GM12878 (cell line): ENCODE measurements around the gene UMAD1. TPM values are rescaled to one million over a fixed set of nuclear protein-coding genes. Genes with fewer than 3 reads are reported as not detected.

Experiments
- ATAC-seq: fragments of 200-7000 bp; cut with Tn5 transposase; 3 replicates; pipeline ENCODE4 v1.9.1; 2020; ENCODE audit warnings: mild to moderate bottlenecking, moderate library complexity
- BruUV-seq: library from RNA; stranded (reverse); fragments of 400-500 nt; replicated peaks from 2 replicates; lab custom pipeline; 2021; lab: Mats Ljungman, UMichigan
- CTCF ChIA-PET: fragments of 300-600 bp; sonication (Branson Sonifier 250); formaldehyde crosslinking; extraction: SDS; loops from one replicate; lab custom pipeline; 2021; ENCODE audit warnings: inconsistent platforms; lab: Yijun Ruan, JAX
- POLR2A ChIA-PET: fragments of 350-600 bp; formaldehyde crosslinking; extraction: SDS; loops from one replicate; lab custom pipeline; 2021; ENCODE audit warnings: inconsistent platforms; lab: Charles Lee
- RAD21 ChIA-PET: fragments of 300-600 bp; sonication (Branson Sonifier 250); formaldehyde crosslinking; loops from one replicate; lab custom pipeline; 2023; ENCODE audit warnings: antibody characterized with exemption; ENCODE audit not compliant: unreplicated experiment; lab: Charles Lee
- SMC1A ChIA-PET: fragments of 300-600 bp; sonication (Branson Sonifier 250); formaldehyde crosslinking; loops from one replicate; lab custom pipeline; 2023; ENCODE audit not compliant: unreplicated experiment, uncharacterized antibody; lab: Charles Lee
- DNase-seq: peaks from one replicate; pipeline ENCODE4 v3.0.0-alpha.2; 2011; ENCODE audit warnings: low read depth, low spot score
- FAIRE-seq: peaks from 3 replicates; lab custom pipeline; 2011; peaks lifted over from hg19 to GRCh38; lab: Jason Lieb, UNC
- H2AFZ ChIP-seq: 2 replicates; pipeline ENCODE4 v1.6.0; 2011; ENCODE audit warnings: low read depth, low read length, control low read depth; ENCODE audit not compliant: control insufficient read depth
- H3K27ac ChIP-seq: 2 replicates; pipeline ENCODE4 v1.5.1; 2011; ENCODE audit warnings: control low read depth; ENCODE audit not compliant: control insufficient read depth, insufficient read depth
- H3K27me3 ChIP-seq, 2 experiments: replicated peaks in 1 of 2; 2 replicates each; pipeline versions ENCODE4 v1.6.0 to v1.6.1; 2011; ENCODE audit warnings: low read length in 1 of 2; ENCODE audit not compliant: control insufficient read depth in 2 of 2, insufficient read depth in 2 of 2
- H3K36me3 ChIP-seq, 2 experiments: 2 replicates each; pipeline ENCODE4 v1.5.1; 2011; ENCODE audit warnings: low read length in 1 of 2; ENCODE audit not compliant: control insufficient read depth in 2 of 2, insufficient read depth in 2 of 2
- H3K4me1 ChIP-seq: 2 replicates; pipeline ENCODE4 v1.6.1; 2011; ENCODE audit warnings: mild to moderate bottlenecking, low read length, moderate library complexity, mixed read lengths; ENCODE audit not compliant: control insufficient read depth, insufficient read depth
- H3K4me2 ChIP-seq: 2 replicates; pipeline ENCODE4 v1.6.0; 2011; ENCODE audit warnings: control low read depth; ENCODE audit not compliant: control insufficient read depth, insufficient read depth
- H3K4me3 ChIP-seq: fragments of 200-600 bp; sonication (generic); 2 replicates; pipeline ENCODE4 v1.5.1; 2016
- H3K79me2 ChIP-seq: 2 replicates; pipeline ENCODE4 v1.6.0; 2011; ENCODE audit warnings: low read length; ENCODE audit not compliant: control insufficient read depth, insufficient read depth
- H3K9ac ChIP-seq: 2 replicates; pipeline ENCODE4 v1.8.0; 2011; ENCODE audit warnings: low read length, control low read depth, mixed read lengths; ENCODE audit not compliant: control insufficient read depth, insufficient read depth
- H3K9me3 ChIP-seq: replicated peaks from 3 replicates; pipeline ENCODE4 v1.5.1; 2011; ENCODE audit warnings: mild to moderate bottlenecking, low read length; ENCODE audit not compliant: control insufficient read depth, insufficient read depth
- H4K20me1 ChIP-seq: 2 replicates; pipeline ENCODE4 v1.6.0; 2011; ENCODE audit not compliant: control insufficient read depth, insufficient read depth
- ATF2 ChIP-seq: IDR thresholded peaks from 2 replicates; pipeline ENCODE4 v1.6.1; 2012; ENCODE audit warnings: low read length, inconsistent platforms
- EED ChIP-seq: sonication (generic); IDR thresholded peaks from 2 replicates; pipeline ENCODE4 v1.6.1; 2016; ENCODE audit warnings: antibody characterized with exemption, low read depth
- IKZF1 ChIP-seq: fragments of 450-650 bp; conservative IDR thresholded peaks from 2 replicates; pipeline ENCODE4 v1.6.1; 2017; ENCODE audit warnings: antibody characterized with exemption, mild to moderate bottlenecking
- IKZF2 ChIP-seq, 2 experiments: fragments of 450-650 bp; IDR thresholded peaks; 2 replicates each; pipeline ENCODE4 v1.6.1; 2017; ENCODE audit warnings: mild to moderate bottlenecking in 2 of 2, moderate library complexity in 2 of 2
- KAT2A ChIP-seq: conservative IDR thresholded peaks from 2 replicates; pipeline ENCODE4 v1.6.1; 2011; ENCODE audit warnings: low read depth, low read length; ENCODE audit not compliant: control insufficient read depth
- MYC ChIP-seq: IDR thresholded peaks from 2 replicates; pipeline ENCODE4 v1.6.1; 2011; ENCODE audit warnings: mild to moderate bottlenecking, low read length, moderate library complexity, inconsistent platforms; ENCODE audit not compliant: insufficient read depth, insufficient replicate concordance, insufficient read length, severe bottlenecking
- NFIC ChIP-seq: IDR thresholded peaks from 2 replicates; pipeline ENCODE4 v1.6.1; 2012; ENCODE audit warnings: low read depth, mild to moderate bottlenecking, inconsistent platforms, low read length, moderate library complexity
- NFYB ChIP-seq: IDR thresholded peaks from 2 replicates; pipeline ENCODE4 v1.6.1; 2011; ENCODE audit warnings: low read depth, mild to moderate bottlenecking, low read length, improper control_type of control experiment, moderate library complexity; ENCODE audit not compliant: insufficient read depth
- SP1 ChIP-seq: IDR thresholded peaks from one replicate; pipeline ENCODE4 v1.6.1; 2011; ENCODE audit warnings: low read depth, low read length
- ZNF384 ChIP-seq: IDR thresholded peaks from 2 replicates; pipeline ENCODE4 v1.6.1; 2012; ENCODE audit warnings: low read depth, mild to moderate bottlenecking, low read length, improper control_type of control experiment, borderline replicate concordance
- WGBS: methylation state at CpG from one replicate; pipeline ENCODE4 v1.1.6; 2016; ENCODE audit warnings: low lambda C conversion rate; ENCODE audit not compliant: insufficient replicate concordance, insufficient coverage; ENCODE audit errors: missing lambda C conversion rate; 5-methylcytosine and 5-hydroxymethylcytosine counted together
- in situ Hi-C: fragments of 300-500 bp; cut with MboI; formaldehyde crosslinking; loops from 9 replicates; pipeline ENCODE4 v1.14.3; 2018; ENCODE audit warnings: mixed read lengths
- intact Hi-C: fragments of 100-400 bp; cut with micrococcal nuclease; formaldehyde crosslinking; loops from one replicate; pipeline ENCODE4 v1.14.2; 2022; ENCODE audit not compliant: unreplicated experiment
- polyA plus RNA-seq, 11 experiments: library from polyadenylated mRNA; depleted of rRNA in 4 of 11; unstranded in 6 of 11; stranded (reverse) in 5 of 11; fragments of >200 nt; fragmentation: Nextera tagmentation in 4 of 11; fragmentation: Illumina TruSeq in 1 of 11; extraction: Ambion mirVana in 4 of 11; extraction: Trizol in 1 of 11; gene quantifications; 1 replicate in 1 of 11; 2 replicates in 10 of 11; pipeline versions ENCODE4 v1.2.1 to v1.2.3, GENCODE V29; 2011 to 2016; ENCODE audit warnings: inconsistent platforms in 2 of 11, missing spikeins in 2 of 11, low read depth in 1 of 11
- total RNA-seq, 4 experiments: library from RNA; depleted of rRNA in 3 of 4; stranded (reverse); fragments of >200 nt in 3 of 4; fragmentation: Illumina TruSeq in 1 of 4; extraction: Trizol in 1 of 4; gene quantifications; 2 replicates each; pipeline versions ENCODE4 v1.2.1 to v1.2.3, GENCODE V29; 2013 to 2021
- TF ChIP-seq, protein P1 (sequence below): fragments of 450-650 bp; IDR thresholded peaks from 2 replicates; pipeline ENCODE4 v1.6.1; 2016; ENCODE audit warnings: mild to moderate bottlenecking
- TF ChIP-seq, protein P2 (sequence below): IDR thresholded peaks from 2 replicates; pipeline ENCODE4 v1.6.1; 2012; ENCODE audit warnings: improper control_type of control experiment, low read depth, low read length; ENCODE audit not compliant: insufficient replicate concordance

UMAD1 gene
- total and polyA plus RNA-seq, 10 of the 15 experiments (the other 5 are each of a cell fraction or from before 2014, with no cell fraction given), result 6.0 to 28.6 (median 9.3) TPM

GRCh38 chr7:7867846-7868571, 227.5 kb downstream of the UMAD1 start:
- H3K27me3 ChIP-seq, result no peaks in the 10 kb centered on the region
- CTCF ChIA-PET, result interaction anchor here (0.6 to 1.7 kb wide), 5 partner anchors 22 to 190 kb away, joined by 3 to 6 read pairs (median 3); no protein-coding TSS in a partner anchor
- RAD21 ChIA-PET, result interaction anchor here (0.9 to 2.0 kb wide), 6 partner anchors 10 to 227 kb away, joined by 3 to 7 read pairs (median 4); partner anchors contain the start of gene UMAD1
- peak overlapping the region; percentile 16; the same call in 1 of the 2 replicates for H3K27ac ChIP-seq
- H3K79me2 ChIP-seq, result no peaks in the 10 kb centered on the region
- H4K20me1 ChIP-seq, result no peaks in the 10 kb centered on the region
- peak overlapping the region; percentile 64 for H2AFZ ChIP-seq
- no peak overlapping the region for H3K4me3 ChIP-seq
- POLR2A ChIA-PET, result interaction anchor here (0.6 to 2.7 kb wide), 6 partner anchors 10 to 299 kb away, joined by 3 to 9 read pairs (median 3); no protein-coding TSS in a partner anchor
- in situ Hi-C loops (no loop called here), intact Hi-C loops (no loop called here)
- SMC1A ChIA-PET, result interaction anchor here (0.7 to 4.0 kb wide), 9 partner anchors 9 to 96 kb away, joined by 3 to 25 read pairs (median 4); no protein-coding TSS in a partner anchor
- no TSS peak for BruUV-seq
- ATAC-seq, result peak; percentile 42
- no peaks in the 10 kb centered on the region for H3K9me3 ChIP-seq
- no peak for DNase-seq
- no peak overlapping the region for H3K9ac ChIP-seq
- no peak for FAIRE-seq
- H3K4me1 ChIP-seq, result peaks cover 7% of the 10 kb centered on the region
- no peaks in the 10 kb centered on the region for H3K36me3 ChIP-seq
- 56% methylated on average over 10 of the region's 10 CpGs for WGBS
- peak overlapping the region; percentile 76 for H3K4me2 ChIP-seq
- TF ChIP-seq ATF2, result no peak
- peak; percentile 61; the same call in 1 of the 2 replicates for TF ChIP-seq ZNF384
- TF ChIP-seq NFYB, result no peak
- TF ChIP-seq SP1, result no peak
- TF ChIP-seq, protein P1, sequence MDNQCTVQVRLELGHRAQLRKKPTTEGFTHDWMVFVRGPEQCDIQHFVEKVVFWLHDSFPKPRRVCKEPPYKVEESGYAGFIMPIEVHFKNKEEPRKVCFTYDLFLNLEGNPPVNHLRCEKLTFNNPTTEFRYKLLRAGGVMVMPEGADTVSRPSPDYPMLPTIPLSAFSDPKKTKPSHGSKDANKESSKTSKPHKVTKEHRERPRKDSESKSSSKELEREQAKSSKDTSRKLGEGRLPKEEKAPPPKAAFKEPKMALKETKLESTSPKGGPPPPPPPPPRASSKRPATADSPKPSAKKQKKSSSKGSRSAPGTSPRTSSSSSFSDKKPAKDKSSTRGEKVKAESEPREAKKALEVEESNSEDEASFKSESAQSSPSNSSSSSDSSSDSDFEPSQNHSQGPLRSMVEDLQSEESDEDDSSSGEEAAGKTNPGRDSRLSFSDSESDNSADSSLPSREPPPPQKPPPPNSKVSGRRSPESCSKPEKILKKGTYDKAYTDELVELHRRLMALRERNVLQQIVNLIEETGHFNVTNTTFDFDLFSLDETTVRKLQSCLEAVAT, result no peak
- peak; percentile 61; the same call in 1 of the 2 replicates for TF ChIP-seq EED
- TF ChIP-seq IKZF1, result peak; percentile 49; the same call in 1 of the 2 replicates
- no peak for TF ChIP-seq MYC
- peak; percentile 56; the same call in 1 of the 2 replicates for TF ChIP-seq NFIC
- TF ChIP-seq IKZF2 (IDR thresholded peaks at IDR 0.05), result peak; percentile 72 to 77
- TF ChIP-seq, protein P2, sequence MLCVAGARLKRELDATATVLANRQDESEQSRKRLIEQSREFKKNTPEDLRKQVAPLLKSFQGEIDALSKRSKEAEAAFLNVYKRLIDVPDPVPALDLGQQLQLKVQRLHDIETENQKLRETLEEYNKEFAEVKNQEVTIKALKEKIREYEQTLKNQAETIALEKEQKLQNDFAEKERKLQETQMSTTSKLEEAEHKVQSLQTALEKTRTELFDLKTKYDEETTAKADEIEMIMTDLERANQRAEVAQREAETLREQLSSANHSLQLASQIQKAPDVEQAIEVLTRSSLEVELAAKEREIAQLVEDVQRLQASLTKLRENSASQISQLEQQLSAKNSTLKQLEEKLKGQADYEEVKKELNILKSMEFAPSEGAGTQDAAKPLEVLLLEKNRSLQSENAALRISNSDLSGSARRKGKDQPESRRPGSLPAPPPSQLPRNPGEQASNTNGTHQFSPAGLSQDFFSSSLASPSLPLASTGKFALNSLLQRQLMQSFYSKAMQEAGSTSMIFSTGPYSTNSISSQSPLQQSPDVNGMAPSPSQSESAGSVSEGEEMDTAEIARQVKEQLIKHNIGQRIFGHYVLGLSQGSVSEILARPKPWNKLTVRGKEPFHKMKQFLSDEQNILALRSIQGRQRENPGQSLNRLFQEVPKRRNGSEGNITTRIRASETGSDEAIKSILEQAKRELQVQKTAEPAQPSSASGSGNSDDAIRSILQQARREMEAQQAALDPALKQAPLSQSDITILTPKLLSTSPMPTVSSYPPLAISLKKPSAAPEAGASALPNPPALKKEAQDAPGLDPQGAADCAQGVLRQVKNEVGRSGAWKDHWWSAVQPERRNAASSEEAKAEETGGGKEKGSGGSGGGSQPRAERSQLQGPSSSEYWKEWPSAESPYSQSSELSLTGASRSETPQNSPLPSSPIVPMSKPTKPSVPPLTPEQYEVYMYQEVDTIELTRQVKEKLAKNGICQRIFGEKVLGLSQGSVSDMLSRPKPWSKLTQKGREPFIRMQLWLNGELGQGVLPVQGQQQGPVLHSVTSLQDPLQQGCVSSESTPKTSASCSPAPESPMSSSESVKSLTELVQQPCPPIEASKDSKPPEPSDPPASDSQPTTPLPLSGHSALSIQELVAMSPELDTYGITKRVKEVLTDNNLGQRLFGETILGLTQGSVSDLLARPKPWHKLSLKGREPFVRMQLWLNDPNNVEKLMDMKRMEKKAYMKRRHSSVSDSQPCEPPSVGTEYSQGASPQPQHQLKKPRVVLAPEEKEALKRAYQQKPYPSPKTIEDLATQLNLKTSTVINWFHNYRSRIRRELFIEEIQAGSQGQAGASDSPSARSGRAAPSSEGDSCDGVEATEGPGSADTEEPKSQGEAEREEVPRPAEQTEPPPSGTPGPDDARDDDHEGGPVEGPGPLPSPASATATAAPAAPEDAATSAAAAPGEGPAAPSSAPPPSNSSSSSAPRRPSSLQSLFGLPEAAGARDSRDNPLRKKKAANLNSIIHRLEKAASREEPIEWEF, result no peak
- TF ChIP-seq KAT2A, result no peak
